SH-SY5Y (cell line): ENCODE measurements around the gene RGS8.

Experiments used
- GATA2 ChIP-seq: IDR thresholded peaks from 2 replicates; pipeline ENCODE4 v1.6.1; 2011; ENCODE audit warnings: mild to moderate bottlenecking, low read depth, low read length
- GATA3 ChIP-seq: IDR thresholded peaks from 2 replicates; pipeline ENCODE4 v1.6.1; 2011; ENCODE audit warnings: low read depth, mild to moderate bottlenecking, low read length, moderate library complexity

Gene RGS8

DNA sequence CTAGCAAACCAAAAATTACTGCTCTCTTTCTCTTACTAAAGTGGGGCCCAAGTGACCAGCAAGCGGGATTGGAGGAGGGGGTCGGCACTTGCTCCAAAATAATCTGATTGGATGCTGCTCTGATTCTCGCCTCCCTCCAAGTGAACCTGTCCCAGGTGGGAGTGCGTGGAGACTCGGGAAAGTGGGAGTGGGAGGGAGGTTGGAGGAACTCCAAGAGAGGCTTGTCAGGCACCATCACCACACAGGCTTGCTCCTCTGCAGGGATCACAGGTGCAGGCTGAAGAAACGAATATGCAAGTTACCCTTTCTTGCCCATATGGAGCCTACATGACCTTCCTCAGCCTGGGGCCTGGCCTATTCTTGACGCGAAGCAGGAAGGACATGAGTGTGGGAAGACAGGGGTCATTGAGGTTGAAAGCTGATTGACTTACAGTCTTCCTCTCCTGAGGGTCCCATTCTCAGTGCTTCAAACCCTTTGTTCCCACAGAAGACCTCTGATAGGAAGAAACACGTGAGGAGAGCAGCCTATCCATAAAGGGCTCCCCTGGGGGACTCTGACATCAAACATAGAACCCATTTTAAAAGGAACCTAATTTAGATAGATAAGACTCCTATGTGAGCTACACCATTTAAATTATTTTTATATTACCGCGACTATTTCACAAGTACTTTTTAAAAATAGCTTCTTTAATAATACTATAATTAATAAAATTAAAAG lies 14.2 kb downstream of the RGS8 start:
- no peak for TF ChIP-seq GATA2

DNA sequence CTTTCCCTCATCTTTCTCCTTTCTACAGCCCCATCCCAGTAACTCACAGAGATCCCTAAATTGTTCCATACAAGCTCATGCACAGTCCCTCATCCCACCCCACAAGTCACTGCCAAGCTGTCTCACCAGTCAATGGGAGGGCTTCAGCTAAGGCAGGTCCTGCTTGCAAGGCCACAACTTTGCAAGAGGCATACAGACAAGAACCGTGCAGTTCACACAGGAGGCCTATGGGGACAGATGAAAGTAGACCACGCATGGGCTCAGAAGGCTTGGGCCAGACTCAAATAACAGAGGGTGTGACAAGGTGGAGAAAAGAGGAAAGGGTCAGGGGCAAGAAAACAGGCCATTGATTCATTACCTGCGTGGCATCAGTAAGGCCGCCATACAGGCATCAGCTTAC lies 15.1 kb downstream of the RGS8 start:
- no peak for TF ChIP-seq GATA2

DNA sequence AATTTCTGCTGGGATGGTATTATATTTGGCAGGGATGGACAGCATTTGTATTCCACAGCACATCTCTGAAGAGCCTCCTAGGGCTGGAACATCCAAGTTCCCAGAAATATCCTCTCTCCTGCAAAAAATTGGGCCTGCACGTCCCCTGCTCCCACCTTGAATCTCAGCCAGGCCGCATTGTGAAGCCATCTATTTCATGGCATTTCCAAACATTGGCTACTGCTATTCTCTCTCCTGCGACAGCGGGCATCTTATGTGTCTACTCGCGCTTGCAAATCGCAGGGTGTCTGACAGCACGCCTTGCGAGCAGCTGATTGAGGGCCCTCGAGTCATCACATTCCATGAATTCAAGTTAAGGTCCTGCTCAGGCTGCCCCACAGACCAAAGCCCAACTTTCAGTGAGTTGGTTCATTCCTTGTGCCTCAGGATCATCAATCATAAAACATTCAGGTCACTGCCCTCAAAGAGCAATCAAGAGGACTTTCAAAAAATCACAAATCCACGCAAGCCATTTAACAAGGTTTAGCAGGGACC lies 15.8 kb downstream of the RGS8 start:
- TF ChIP-seq GATA2 (no peak), GATA3 (no peak)

DNA sequence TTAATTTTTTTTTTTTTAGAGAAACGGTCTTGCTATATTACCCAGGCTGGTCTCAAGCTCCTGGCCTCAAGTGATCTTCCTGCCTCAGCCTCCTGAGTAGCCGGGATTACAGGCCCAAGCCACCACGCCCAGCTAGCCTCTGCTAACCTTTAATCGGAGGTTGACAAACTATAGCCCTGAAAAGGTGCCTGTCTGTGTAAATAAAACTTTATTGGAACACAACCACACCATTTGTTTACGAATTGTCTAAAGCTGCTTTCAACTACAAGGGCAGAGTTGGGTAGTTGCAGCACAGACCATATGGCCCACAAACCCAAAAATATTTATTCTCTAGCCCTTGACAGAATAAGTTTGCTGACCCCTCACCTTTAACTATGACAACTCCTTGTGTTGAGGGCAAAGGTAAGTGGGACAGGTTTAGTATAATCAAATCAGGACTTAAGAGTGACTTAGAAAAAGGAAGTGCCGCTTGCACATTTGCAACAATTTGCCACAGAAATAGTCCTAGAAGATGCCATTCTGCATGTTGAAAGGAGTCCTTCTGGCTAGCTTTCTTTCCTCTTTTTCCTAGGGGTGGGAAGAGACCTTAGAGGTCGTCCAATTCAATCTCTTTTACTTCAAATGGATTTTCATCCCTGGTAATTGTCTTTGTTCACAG lies 16.4 kb downstream of the RGS8 start:
- TF ChIP-seq GATA3 (no peak), GATA2 (no peak)

GRCh38 chr1:182666706-182667105 lies 17.7 kb downstream of the RGS8 start:
- TF ChIP-seq GATA2 (no peak), GATA3 (no peak)

GRCh38 chr1:182664296-182664695 lies 20.1 kb downstream of the RGS8 start:
- TF ChIP-seq GATA3 (no peak), GATA2 (no peak)

GRCh38 chr1:182662956-182663355 lies 21.4 kb downstream of the RGS8 start:
- TF ChIP-seq GATA2 (no peak), GATA3 (no peak)

GRCh38 chr1:182662121-182662890 lies 22.1 kb downstream of the RGS8 start:
- TF ChIP-seq GATA2 (no peak), GATA3 (no peak)

- no peak for TF ChIP-seq GATA2
- TF ChIP-seq GATA3 = no peak
Observed at GRCh38 chr1:182658055-182658454, 26.3 kb downstream of the RGS8 start.

DNA sequence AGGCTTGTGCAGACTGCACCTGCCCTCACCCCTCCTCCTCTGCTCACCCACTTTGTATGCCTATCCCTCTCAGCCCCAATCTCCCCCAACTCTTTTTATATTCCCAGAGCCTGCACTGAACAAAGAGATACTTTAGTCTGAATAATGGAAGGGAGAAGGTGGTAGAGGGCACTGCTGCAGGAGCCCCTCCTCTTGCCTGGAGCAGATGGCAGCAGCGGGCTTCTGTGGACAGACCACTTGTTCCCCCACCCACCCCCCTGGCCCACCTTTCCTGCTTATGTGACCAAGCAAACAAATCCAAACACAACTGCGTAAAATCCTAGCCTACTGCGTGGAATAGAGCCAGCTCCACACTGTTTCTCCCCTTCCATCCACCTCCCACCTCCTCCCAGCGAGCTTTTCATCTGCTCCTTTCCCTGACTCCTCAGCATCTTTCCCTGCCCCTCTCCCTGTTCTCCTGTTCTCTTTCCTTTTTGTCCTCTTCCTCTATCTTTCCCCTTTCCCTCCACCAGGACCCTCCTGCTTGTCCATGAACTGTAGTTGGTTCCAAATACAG lies 27.5 kb downstream of the RGS8 start:
- TF ChIP-seq GATA3 (no peak), GATA2 (no peak)

GRCh38 chr1:182653986-182654385 lies 30.4 kb downstream of the RGS8 start:
- no peak for TF ChIP-seq GATA2
- TF ChIP-seq GATA3 = no peak

DNA sequence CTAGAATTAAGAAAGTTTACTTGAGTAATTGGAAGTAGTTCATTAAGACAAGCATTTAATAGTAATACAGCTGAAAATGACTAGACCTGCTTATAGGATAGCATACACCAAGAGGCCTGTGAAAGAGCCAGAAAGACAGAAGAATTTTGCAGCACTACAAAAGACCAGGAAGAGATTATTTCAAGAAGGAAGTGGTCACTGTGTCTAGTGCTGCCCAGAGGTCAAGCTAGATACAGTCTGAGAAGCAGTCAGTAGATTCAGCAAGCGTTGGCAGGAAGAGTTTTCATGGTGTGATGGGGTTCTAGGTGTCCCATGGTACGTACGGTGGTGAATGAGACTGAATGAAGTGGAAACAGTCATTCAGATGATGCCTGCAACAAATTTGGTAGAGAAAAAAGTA lies 31.5 kb downstream of the RGS8 start:
- no peak for TF ChIP-seq GATA2
- no peak for TF ChIP-seq GATA3

DNA sequence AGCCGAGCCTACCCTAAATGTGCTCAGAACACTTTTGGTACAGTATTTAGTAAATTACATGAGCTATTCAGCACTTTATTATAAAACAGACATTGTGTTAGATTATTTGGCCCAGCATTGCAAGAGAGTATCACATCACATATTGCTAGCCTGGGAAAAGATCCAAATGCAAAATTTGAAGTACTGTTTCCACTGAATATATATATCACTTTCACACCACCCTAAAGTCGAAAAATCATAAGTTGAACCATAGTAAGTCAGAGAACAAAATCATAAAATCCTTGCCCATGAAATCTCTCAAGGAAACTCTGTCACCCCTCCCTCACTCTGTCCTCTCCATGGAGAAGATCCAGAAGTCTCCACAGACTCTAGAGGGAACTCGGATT lies 33.1 kb downstream of the RGS8 start:
- TF ChIP-seq GATA2 (no peak), GATA3 (no peak)

DNA sequence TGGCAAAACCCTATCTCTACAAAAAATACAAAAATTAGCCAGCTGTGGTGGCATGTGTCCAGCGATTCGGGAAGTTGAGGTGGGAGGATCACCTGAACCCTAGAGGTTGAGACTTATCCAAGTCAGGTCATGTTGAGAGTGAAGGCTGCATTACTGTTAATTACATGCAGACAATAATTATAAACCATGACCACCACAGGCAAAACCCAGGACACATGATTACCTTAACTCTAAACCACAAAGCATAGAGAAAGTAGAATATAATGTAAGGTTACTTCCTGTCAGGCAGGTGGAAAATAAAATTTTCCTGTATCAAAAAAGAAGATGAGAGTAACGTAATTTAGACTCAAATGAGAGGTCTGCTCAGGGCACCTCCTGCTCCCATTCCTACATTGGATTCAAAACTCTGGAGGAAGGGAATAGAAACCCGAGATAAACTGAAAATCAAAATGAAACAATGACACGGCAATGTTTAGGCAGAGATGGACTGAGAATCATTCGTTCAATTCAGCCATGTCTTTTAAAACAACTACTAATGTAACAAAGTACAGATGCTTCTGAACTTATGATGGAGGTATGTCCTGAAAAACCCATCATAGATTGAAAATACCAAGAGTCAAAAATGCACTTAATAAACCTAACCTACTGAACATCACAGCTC lies 33.6 kb downstream of the RGS8 start:
- no peak for TF ChIP-seq GATA3
- TF ChIP-seq GATA2 = no peak

- TF ChIP-seq GATA2 (no peak), GATA3 (no peak)
Observed at GRCh38 chr1:182649041-182649440, 35.3 kb downstream of the RGS8 start.
